Dedifferentiated amniotic fluid mesenchymal stem cell (primary cell): ENCODE results near the gene LRRD1.
"Not testable (repeated sequence)": the region's sequence is repeated elsewhere in the genome, so short reads cannot be mapped to it uniquely, and the experiment has no call there.

ENCODE experiments used
- DNase-seq: peaks from one replicate; pipeline ENCODE4 v3.0.0-alpha.2; 2016; ENCODE audit errors: extremely low spot score

LRRD1 gene

DNA sequence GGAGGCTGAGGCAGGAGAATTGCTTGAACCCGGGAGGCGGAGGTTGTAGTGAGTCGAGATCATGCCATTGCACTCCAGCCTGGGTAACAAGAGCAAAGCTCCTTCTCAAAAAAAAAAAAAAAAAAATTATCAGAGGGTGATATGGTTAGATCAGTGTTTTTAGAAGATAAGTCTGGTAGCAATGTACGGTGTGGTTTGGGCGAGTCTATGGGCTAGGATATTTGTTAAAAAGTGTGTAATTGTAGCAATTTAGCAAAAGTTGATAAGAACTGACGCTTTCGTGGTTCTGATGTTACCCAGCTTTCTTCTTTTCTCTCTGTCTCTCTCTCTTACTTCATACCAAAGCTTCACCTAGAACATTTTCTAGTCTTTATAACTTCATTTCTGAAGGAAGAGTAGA, 37.8 kb downstream of the LRRD1 start:
- no peak for DNase-seq

DNA sequence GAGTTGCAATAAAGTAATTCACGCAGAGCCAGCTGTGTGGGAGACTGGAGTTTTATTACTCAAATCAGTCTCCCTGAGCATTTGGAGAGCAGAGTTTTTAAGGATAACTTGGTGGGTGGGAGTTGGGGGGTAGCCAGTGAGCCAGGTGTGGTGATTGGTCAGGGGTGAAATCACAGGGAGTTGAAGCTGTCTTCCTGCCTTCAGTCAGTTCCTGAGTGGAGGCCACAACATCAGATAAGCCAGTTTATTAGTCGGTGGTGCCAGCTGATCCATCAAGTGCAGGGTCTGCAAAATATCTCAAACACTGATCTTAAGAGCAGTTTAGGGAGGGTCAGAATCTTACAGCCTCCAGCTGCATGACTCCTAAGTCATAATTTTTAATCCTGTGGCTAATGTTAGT, 41.4 kb downstream of the LRRD1 start:
- DNase-seq, result no peak

DNA sequence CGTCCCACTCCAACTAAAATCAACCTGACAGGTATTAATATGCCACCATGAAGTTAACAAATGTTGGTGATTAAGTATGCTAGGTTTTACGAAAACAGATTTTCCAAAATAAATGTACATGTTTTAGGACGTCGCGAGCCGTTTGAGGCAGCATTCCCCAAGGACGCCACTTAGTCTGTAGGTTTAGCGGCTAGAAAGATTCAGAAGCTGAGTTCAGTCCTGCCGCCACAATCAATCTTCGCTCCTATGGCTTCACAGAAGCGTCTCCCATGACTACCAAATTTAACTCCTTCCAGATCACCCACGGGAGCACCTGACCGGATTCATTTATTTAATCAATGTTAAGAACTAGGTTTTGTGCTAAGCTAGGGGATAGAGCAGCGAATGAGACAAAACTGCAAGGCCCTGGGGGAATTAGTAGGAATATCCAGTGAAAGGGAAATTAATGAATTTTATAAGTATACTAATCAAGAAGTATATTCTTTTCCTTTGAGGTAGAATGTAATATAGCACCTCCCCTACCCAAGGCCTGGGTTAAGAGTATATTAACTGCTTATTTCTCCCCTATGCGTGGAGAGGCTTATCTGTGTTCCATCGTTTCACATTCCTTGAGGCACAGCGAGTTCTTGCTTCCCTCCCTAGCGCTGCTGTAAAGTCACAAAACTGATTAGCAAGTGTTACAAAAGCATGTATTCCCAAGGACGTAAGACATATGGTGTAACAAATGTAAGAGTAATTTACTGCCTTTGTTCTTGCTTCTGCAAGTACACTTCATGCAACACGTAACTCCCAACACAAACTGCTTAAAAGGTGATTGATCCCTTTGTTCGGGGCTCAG, 43.7 kb downstream of the LRRD1 start:
- DNase-seq, result no peak

DNA sequence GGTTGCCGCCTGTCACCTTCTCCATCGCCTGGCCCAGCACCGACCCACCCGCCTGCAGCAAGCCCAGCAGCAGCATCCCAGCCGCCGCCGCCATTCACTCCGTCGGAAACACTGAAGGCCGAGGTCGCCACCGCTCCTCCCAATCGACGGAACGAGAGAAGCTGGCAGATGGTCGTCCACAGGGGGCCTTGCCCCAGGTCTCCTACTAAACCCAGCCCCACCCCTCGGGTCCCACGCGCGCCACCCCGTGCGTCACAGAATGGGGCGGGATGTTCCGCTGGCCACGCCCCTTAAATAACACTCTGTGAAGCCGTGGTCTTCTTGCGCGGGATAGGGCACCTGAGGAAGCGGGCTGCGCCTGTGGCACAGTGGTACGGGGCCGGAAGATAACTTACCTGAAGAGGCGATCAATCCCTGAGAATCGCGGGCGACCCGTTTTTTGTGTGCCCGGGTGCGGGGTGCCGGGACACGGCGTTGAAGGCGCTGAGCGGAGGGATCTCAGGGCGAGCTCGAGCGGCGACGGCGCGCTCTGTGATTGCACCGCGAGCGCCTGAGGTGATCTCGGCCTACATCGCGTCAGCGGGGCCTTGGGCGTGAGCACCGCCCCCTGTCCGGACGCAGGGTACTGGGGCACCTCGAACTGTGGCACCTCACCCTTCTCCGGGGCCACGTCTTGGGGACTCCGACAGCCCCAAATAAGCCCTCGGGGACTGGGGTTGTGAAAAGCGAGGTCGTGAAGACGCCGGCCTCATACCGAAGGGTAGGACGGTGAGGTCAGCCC, 44.5 kb downstream of the LRRD1 start, which contains the start of gene CYP51A1:
CYP51A1 (minus strand) TSS at position 207 of the 781 bp plus-strand sequence; CDS start at position 94, 113 bp downstream.
- peak; percentile 85 for DNase-seq

DNA sequence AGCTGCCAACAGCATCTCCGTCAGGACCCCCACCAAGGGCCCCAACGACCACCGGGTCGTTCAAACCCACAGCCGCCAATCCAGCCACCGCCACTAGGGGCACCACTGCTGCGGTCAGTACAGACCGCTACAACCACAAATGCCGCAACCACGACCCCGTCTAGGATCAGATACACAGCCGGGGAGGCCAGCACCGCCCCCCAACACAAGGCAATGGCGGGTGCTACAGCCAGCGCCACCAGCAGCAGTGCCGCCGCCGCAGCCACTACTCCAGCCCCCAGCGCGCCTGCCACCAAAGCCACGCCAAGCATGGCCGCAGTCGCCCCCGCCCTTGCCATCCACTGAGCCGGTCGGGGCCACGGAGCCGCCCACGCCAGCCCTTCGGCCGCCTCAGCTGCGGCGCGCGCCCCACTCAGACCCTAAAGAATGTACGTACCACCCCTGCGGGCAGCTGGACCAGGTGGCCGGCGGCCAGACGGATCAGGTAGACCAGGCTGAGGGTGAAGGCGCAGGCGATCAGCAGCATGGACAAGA, 45.1 kb downstream of the LRRD1 start:
- peak; percentile 44 for DNase-seq

DNA sequence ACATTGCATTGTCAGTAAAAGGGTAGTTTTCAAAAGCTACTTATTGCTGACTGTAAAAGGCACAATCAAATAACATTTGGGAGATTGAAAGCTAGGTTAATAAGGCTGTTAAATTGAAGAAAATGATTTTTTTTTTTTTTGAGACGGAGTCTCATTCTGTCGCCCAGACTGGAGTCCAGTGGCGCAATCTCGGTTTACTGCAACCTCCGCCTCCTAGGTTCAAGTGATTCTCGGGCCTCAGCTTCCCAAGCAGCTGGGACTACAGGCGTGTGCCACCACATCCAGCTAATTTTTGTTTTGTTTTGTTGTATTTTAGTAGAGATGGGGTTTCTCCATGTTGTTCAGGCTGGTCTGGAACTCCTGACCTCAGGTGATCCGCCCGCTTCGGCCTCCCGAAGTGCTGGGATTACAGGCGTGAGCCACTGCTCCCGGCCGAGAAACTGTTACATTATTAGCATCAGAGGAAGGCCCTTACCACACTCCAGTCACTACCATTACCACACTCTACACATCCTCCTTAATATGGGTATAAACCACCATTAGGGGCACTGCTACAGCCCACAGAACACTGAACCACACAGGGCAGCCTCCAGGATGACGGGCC, 45.7 kb downstream of the LRRD1 start:
- DNase-seq, result no peak

DNA sequence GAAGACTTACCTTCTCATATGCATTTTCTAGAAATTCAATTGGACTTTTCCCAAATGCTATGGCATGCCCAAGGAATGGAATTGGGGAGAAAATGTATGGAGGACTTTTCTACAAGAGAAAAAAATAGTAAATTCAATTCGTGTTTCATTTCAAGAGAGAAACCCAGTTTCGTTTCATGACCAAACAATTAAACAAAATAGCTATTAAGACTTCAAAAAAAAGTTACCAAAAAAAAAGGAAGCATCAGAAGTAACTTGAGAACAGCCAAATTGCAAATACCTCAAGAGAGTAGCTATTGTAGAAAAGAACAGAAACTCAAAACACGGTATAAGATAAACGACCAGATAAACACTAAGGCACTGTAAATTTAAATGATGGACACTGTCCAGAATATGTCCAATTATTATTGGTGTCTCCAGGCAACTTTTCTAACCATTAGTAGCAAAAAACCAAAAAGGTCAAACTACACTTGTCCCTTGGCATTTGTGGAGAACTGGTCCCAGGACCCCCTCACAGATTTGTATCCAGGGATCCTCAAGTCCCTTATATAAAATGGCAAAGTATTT, 47.1 kb downstream of the LRRD1 start:
- DNase-seq, result no peak

DNA sequence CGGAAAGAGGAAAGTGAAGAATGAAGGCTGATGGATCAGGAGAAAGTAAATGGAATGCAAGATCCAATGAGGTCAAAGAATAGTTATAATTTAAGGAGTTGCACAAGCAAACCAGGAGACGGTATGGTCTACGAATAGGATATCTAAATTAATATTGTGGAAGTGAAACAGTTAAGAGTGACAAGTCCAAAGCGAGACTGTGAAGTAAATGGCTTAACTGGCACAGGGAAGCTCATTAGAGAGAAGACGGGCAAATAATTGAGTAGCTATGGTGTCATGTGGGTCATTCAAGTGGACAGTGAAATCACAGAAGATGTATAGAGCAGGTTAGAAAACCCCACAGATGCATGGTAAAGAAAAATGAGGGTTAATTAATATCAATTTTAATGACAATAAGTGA, 47.8 kb downstream of the LRRD1 start:
- DNase-seq, result no peak

DNA sequence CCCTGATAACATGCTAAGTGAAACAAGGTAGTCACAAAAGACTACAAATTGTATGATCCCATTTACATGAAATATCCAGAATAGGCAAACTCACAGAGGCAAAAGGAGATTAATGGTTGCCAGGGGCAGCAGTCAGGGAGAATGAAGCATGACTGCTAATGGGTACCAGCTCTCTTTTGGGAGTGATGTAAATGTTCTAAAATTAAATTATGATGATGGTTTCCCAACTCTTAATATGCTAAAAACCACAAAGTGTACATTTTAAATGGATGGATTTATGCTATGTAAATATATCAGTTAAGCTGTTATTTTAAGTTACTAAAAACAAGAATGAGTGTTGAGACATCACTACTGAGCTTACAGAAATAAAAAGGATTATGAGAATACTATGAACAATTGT, 57.3 kb downstream of the LRRD1 start:
- DNase-seq, result no peak

DNA sequence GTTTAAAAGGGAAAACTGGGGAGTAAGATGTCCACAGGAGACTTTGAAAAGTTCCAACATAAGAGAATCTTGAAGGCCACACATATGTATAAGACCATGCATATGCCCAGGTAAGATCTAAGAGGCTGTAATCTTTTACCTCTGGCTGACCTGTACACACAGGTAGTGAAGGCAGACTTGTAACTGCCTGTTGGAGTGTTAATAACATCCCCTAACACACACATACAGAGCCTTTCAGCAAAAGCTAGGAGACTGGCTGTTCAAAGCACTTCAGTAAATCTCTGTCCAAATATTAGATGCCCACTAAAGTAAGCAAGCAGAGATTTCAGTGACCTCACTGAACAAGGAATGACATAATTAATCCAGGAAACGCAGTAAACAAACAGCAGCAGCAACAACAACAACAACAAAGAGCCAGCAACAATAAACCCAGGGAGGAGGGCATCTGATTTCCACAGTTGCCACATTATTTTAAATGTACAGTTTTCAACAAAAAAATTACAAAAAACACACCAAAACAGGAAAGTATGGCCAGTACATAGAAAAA, 59.7 kb downstream of the LRRD1 start:
- no peak for DNase-seq

DNA sequence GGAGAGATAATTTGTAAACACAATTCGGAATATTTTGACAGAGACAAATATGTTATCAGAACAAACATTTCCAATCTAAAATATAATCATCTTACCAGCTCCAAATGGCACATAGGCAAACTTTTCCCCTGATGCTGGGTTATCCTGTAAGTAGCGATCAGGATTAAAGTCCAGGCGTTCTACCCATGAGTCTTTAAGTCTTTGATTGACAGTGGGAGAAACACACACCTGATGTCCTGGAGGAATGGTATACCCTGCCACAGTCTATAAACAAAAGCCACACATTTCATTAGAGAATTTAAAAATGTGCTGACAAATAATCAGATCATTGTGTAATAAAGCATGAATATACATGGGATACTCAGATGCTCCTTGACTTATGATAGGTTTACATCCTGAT, 62.0 kb downstream of the LRRD1 start:
- DNase-seq, result no peak

DNA sequence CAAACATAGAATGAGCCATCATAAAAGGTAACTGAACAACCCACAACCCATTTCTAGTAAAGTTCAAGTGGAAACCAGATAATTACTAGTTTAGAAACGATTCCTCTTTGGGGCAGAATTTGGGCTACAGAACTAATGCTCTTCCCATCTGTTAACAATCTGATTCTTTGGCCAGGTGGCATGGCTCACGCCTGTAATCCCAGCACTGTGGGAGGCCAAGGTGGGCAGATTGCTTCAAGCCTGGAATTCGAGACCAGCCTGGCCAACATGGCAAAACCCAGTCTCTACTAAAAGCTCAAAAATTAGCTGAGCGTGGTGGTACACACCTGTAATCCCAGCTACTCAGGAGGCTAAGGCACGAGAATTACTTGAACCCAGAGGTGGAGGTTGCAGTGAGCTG, 63.1 kb downstream of the LRRD1 start:
- no peak for DNase-seq

DNA sequence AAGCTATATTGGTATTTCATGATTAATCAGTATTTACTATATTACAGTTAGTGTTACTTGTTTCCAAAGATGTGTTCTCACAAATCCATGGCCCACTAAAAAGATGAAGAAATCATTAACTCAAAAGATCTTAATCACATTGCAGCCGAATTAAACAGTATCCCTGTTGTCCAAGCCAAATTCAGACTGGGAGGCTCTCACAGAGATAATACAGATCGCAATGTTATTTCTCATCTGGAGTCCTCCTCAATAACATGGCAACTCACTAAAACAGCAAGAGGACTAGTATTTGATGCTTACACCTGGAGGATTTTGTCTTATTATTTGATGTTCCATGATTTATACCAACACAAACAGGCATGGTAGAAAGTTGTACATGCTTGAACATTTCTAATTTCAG, 68.1 kb downstream of the LRRD1 start:
- no peak for DNase-seq

DNA sequence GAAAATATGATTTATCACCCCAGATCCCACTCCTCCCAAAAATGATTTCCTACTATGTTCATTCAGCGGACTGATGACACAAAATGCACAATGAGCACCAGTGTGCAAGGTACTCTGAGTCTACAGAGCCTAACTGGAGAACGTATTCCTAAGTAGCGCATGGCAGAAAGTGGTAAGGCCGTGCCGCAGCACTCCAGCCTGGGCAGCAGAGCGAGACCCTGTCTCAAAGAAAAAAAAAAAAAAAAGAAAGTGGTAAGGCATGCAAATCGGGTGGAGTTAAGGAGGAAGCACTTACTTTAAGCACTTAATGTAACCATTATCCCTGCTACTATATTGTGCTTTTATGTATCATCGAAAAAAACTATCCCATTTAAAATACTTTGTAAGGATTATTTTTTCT, 70.1 kb downstream of the LRRD1 start:
- no peak for DNase-seq

DNA sequence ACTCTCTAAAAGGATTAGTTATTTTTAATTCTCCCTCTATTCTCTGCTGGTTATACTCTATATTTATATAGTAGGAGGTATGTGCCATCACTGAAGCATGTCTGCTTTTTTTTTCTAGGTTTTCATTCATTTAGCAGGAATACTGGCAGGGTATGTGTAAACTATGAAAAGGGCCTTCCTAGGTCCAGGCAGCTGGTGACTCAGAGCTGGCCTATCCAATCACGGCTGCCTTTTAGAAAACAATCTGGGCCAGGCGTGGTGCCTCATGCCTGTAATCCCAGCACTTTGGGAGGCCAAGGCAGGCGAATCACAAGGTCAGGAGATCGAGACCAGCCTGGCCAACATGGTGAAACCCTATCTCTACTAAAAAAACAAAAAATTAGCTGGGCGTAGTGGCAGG, 76.1 kb downstream of the LRRD1 start:
- not testable (repeated sequence) for DNase-seq

DNA sequence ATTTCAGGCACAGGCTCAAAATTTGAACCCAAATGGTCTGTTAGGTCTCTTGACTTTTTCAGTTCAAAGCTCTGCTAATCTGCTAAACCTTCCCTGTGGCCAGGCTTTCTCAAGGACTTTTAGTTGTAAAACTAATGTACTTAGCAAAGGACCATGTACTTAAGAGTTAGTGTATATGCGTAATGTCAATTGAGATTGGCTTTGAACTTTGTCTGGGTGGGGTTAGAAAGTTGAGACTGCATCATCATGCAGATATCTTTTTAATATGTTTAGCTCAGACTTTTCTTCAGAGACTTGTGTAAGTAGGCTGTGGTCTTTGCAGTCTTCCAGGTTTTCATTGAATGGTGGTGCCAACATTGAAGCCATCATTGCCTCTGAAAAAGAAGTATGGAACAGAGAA, 78.4 kb downstream of the LRRD1 start:
- no peak for DNase-seq

DNA sequence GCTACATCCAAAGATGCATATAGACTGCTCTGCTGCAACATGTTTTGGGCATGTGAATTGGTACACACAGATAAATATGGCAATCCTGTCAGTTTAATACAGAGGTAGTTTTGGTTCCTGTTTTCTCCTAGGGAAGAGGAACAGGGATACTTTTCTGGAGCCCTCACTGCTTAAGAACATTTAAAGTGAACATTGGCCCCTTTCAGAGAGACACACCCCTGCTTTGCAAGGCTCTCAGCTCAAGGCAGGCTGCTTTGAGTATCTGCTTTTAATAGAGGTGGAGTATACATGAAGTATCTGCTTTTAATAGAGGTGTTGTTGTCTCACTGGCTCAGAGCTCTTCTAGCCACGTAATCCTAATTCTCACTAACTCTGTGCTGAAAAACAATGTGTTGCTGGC, 83.6 kb downstream of the LRRD1 start:
- no peak for DNase-seq
